GM12892 (cell line): ENCODE data around the gene NCR1.
"Not testable (repeated sequence)": the region's sequence is repeated elsewhere in the genome, so short reads cannot be mapped to it uniquely, and the experiment has no call there.

Experiments
- POLR2A ChIP-seq: IDR thresholded peaks from 2 replicates; pipeline ENCODE4 v1.6.1; 2011; ENCODE audit warnings: low read depth, low read length, control low read depth
- POLR2AphosphoS5 ChIP-seq: IDR thresholded peaks from 2 replicates; pipeline ENCODE4 v1.6.1; 2011; ENCODE audit warnings: low read depth, low read length, control low read depth
- TAF1 ChIP-seq: IDR thresholded peaks from 2 replicates; pipeline ENCODE4 v1.6.1; 2011; ENCODE audit warnings: low read depth, mild to moderate bottlenecking, control low read depth, low read length, borderline replicate concordance

DNA sequence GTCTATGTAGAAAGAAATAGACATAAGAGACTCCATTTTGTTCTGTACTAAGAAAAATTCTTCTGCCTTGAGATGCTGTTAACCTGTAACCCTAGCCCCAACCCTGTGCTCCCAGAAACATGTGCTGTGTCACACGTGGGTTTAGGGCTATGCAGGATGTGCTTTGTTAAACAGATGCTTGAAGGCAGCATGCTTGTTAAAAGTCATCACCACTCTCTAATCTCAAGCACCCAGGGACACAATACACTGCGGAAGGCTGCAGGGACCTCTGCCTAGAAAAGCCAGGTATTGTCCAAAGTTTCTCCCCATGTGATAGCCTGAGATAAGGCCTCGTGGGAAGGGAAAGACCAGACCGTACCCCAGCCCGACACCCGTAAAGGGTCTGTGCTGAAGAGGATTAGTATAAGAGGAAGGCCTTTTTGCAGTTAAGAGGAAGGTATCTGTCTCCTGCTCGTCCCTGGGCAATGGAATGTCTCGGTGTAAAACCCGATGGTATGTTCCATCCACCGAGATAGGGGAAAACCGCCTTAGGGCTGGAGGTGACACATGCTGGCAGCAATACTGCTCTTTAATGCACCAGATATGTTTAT, 37.9 kb downstream of the NCR1 start:
- not testable (repeated sequence) for TF ChIP-seq POLR2A, TAF1, POLR2AphosphoS5
